ENCODE data around the gene TRAIP. TPM values are rescaled to one million over a fixed set of nuclear protein-coding genes. Genes with fewer than 3 reads are reported as not detected.

Gene TRAIP
- total RNA-seq, 4 donors from 2014 or later, result 1.5 to 17.4 (median 4.0) TPM

DNA sequence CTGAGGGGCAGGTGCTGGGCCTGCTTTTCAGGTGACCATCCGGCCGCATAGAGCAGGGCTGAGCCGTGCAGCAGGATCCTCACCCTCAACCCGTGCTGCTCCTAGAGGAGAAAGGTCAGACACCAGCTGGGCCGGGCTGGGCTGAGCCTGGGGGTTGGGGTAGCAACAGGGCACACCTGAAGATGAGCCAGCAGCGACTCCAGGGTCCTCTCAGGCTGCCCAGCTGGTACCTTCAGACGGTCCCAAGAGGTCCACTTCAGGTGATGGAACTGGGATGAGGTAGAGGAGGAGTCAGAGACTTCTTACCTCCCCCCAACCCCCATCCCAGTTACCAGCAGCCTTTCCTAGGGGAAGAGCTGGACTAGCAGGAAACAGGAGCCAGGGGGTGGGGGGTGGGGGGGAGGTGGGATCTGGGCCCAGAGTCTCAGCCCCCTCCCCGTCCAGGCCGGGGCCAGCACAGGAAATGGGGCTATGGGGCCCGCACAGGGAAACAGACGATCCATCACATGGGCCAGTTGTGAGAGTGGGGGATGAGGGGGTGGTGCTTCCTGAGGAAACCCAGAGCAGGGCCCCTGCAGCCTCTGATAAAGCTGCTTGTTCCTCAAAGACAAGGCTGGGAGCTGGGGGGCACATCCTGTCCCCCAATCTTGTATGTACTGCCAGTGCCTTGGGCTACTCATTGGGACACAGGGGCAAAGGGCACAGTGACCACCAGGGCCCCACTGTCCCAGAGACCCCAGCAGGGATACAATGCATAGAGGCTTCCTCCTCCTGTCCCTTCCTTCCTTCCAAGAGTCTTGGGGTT, 50.3 kb downstream of the TRAIP start:
- Histone ChIP-seq H3K27me3 (no peaks in the 10 kb centered on the region), H3K9me3 (no peaks in the 10 kb centered on the region), H3K4me1 (peaks cover 0 to 32% of the 10 kb centered on the region in 2 donors), H3K36me3 (no peaks in the 10 kb centered on the region), H3K27ac (peak overlapping the region; percentile 92 to 94), H3K4me3 (no peak overlapping the region)
- no peak for TF ChIP-seq POLR2A (IDR thresholded peaks at IDR 0.05)
- TF ChIP-seq, protein P1, sequence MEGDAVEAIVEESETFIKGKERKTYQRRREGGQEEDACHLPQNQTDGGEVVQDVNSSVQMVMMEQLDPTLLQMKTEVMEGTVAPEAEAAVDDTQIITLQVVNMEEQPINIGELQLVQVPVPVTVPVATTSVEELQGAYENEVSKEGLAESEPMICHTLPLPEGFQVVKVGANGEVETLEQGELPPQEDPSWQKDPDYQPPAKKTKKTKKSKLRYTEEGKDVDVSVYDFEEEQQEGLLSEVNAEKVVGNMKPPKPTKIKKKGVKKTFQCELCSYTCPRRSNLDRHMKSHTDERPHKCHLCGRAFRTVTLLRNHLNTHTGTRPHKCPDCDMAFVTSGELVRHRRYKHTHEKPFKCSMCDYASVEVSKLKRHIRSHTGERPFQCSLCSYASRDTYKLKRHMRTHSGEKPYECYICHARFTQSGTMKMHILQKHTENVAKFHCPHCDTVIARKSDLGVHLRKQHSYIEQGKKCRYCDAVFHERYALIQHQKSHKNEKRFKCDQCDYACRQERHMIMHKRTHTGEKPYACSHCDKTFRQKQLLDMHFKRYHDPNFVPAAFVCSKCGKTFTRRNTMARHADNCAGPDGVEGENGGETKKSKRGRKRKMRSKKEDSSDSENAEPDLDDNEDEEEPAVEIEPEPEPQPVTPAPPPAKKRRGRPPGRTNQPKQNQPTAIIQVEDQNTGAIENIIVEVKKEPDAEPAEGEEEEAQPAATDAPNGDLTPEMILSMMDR (IDR thresholded peaks at IDR 0.05), result no peak
- peak; percentile 54 to 71 for DNase-seq
- intact Hi-C loops (cut with DNase I; ENCODE audit: low total_unique reads), result no loop called here

- H3K4me1 ChIP-seq, result peaks cover 0 to 32% of the 10 kb centered on the region in 2 donors
- peak; percentile 89 to 90 for DNase-seq
Measured at GRCh38 chr3:49805367-49805782, 51.0 kb downstream of the TRAIP start.

DNA sequence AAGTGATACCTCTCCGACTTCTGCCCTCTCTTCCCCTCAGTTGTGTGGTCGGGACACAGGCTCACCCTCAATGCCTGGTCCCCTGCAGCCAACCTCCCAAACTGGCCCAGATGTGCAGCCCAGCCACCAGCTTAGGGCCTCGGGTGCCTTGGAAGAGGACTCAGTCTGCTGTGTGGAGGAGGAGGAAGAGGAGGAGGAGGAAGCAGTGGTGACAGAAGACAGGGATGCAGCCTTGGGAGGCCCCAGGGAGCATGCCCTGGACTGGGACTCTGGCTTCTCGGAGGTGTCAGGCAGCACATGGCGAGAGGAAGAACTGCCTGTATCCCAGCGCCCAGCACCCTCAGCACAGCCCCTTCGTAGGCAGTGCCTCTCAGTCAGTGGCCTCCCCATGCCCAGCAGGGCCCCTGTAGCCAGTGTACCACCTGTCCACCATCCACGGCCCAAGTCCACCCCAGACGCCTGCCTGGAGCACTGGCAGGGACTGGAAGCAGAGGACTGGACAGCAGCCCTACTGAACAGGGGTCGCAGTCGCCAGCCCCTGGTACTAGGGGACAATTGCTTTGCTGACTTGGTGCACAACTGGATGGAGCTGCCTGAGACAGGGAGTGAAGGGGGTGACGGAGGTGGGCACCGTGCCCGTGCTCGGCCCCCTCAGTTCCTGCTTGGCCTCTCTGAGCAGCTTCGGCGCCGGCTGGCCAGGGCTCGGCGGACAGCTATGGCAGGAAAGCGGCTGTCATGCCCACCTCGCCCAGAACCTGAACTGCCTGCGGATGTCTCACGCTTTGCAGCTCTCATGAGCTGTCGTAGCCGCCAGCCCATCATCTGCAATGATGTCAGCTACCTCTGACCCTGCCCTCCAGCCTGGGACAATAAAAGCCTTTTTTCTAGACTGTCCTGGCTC, 52.0 kb downstream of the TRAIP start:
- Histone ChIP-seq H3K4me1 (peaks cover 0 to 32% of the 10 kb centered on the region in 2 donors), H3K4me3 (peak overlapping the region; percentile 72 to 84)

More at GRCh38 chr3:49805367-49805782, 51.0 kb downstream of the TRAIP start:
- TF ChIP-seq, protein P1 (IDR thresholded peaks at IDR 0.05), result peak in 1 of 4 experiments; percentile 4
- TF ChIP-seq POLR2A (IDR thresholded peaks at IDR 0.05), result no peak
- Histone ChIP-seq H3K27ac (peak overlapping the region; percentile 92 to 94), H3K4me3 (no peak overlapping the region), H3K36me3 (no peaks in the 10 kb centered on the region), H3K27me3 (no peaks in the 10 kb centered on the region), H3K9me3 (no peaks in the 10 kb centered on the region)
- intact Hi-C loops (cut with DNase I; ENCODE audit: low total_unique reads), result no loop called here

GRCh38 chr3:49803465-49804140, 52.8 kb downstream of the TRAIP start:
- peak overlapping the region; percentile 92 to 94 for H3K27ac ChIP-seq
- no peaks in the 10 kb centered on the region for H3K9me3 ChIP-seq
- TF ChIP-seq, protein P1 (IDR thresholded peaks at IDR 0.05), result no peak
- TF ChIP-seq POLR2A (IDR thresholded peaks at IDR 0.05), result no peak
- H3K4me3 ChIP-seq, result peak overlapping the region; percentile 72 to 84
- H3K36me3 ChIP-seq, result no peaks in the 10 kb centered on the region
- peaks cover 0 to 32% of the 10 kb centered on the region in 2 donors for H3K4me1 ChIP-seq
- intact Hi-C loops (cut with DNase I; ENCODE audit: low total_unique reads), result loop anchor here (2.0 kb wide), 1 partner anchor 35 kb away; no protein-coding TSS in a partner anchor
- peak; percentile 40 to 59 for DNase-seq
- no peaks in the 10 kb centered on the region for H3K27me3 ChIP-seq

More for the DNA sequence above, 52.0 kb downstream of the TRAIP start:
- Histone ChIP-seq H3K9me3 (no peaks in the 10 kb centered on the region), H3K27me3 (no peaks in the 10 kb centered on the region), H3K27ac (peak overlapping the region; percentile 92 to 94), H3K36me3 (no peaks in the 10 kb centered on the region)
- peak; percentile 31 to 38 for DNase-seq
- TF ChIP-seq POLR2A (IDR thresholded peaks at IDR 0.05), result no peak
- TF ChIP-seq, protein P1 (IDR thresholded peaks at IDR 0.05), result no peak
- intact Hi-C loops (cut with DNase I; ENCODE audit: low total_unique reads), result no loop called here
